Pancreas (tissue), 10 donors: ENCODE results near the gene LMNTD2. TPM values are rescaled to one million over a fixed set of nuclear protein-coding genes. Genes with fewer than 3 reads are reported as not detected.
A peak's percentile ranks its signal among the peaks of the same experiment; 100 is the strongest.

Source experiments
- ATAC-seq, 4 donors: fragments of 200-7000 bp; cut with Tn5 transposase; one replicate each; pipeline versions ENCODE4 v1.8.0 to v1.9.1; 2020; ENCODE audit warnings: mild to moderate bottlenecking in 4 of 4, moderate library complexity in 4 of 4
- DNase-seq, 6 donors: peaks; one replicate each; pipeline ENCODE4 v3.0.0-alpha.2; 2020
- FAIRE-seq: peaks from 2 replicates; lab custom pipeline; 2012; peaks lifted over from hg19 to GRCh38; lab: Jason Lieb, UNC
- H3K27ac ChIP-seq, 4 donors: fragments of 200-600 bp; sonication (generic); 1 replicate in 3 of 4; 2 replicates in 1 of 4; pipeline versions ENCODE4 v1.5.0 to v1.8.0; 2020
- H3K27me3 ChIP-seq, 4 donors: fragments of 200-600 bp; one replicate each; pipeline ENCODE4 v1.8.0; 2021
- H3K36me3 ChIP-seq, 3 donors: fragments of 200-600 bp; sonication (generic) in 1 of 3; one replicate each; pipeline versions ENCODE4 v1.5.0 to v1.8.0; 2020 to 2021
- H3K4me1 ChIP-seq, 3 donors: fragments of 200-600 bp; one replicate each; pipeline ENCODE4 v1.8.0; 2021
- H3K4me3 ChIP-seq, 4 donors: fragments of 200-600 bp; sonication (generic) in 2 of 4; one replicate each; pipeline versions ENCODE4 v1.5.0 to v1.8.0; 2020 to 2021
- H3K9me3 ChIP-seq, 4 donors: fragments of 200-600 bp; one replicate each; pipeline ENCODE4 v1.8.0; 2021
- CTCF ChIP-seq, 4 donors: fragments of 200-600 bp; sonication (generic) in 3 of 4; IDR thresholded peaks; one replicate each; pipeline versions ENCODE4 v1.5.0 to v1.8.0; 2021; ENCODE audit warnings: antibody characterized with exemption in 4 of 4
- WGBS, 2 donors: extraction: QIAGEN DNeasy Blood & Tissue Kit; methylation state at CpG; one replicate each; pipeline ENCODE4 v1.1.7; 2013; 5-methylcytosine and 5-hydroxymethylcytosine counted together
- intact Hi-C, 3 donors: fragments of 100-400 bp; cut with DNase I; formaldehyde crosslinking; loops; one replicate each; pipeline versions ENCODE4 v1.11.1 to v1.14.2; 2022
- polyA plus RNA-seq, 2 donors: library from polyadenylated mRNA; stranded (reverse); fragments of 200-250 nt; gene quantifications; one replicate each; pipeline ENCODE4 v1.2.3, GENCODE V29; 2013
- total RNA-seq, 6 donors: library from RNA; stranded (reverse); fragmentation: NEBNext Ultra II Directional in 4 of 6; extraction: Animal tissue kit (Norgen Biotek cat#: 25700) in 4 of 6; gene quantifications; one replicate each; pipeline versions ENCODE4 v1.2.1 to v1.2.4, GENCODE V29; 2021 to 2023
- donor health status: healthy with polysubstance abuse.
- donor health status: DM: no; HTN: no; CAD: no; lungs with moderate emphysema.
- donor health status: DM: no; HTN: no; CAD: no.
- donor health status: control.
- donor health status: control.
- donor health status: Bipolar disorder and iron deficiency.
- donor health status: DM: yes; HTN: yes; CAD: no.
- donor health status: DM: no; HTN: no; CAD: no.
- donor health status: DM: no; HTN: no; CAD: no.
- donor health status: DM: yes; HTN: yes; CAD: no.

LMNTD2 gene
- total and polyA plus RNA-seq, 8 donors: 2.7 to 24.2 (median 5.9) TPM

GRCh38 chr11:514606-515005, 45.9 kb downstream of the LMNTD2 start:
- DNase-seq (no peak), FAIRE-seq (no peak), ATAC-seq (no peak)
- intact Hi-C loops: no loop called here
- no peak for TF ChIP-seq CTCF (IDR thresholded peaks at IDR 0.05)
- Histone ChIP-seq H3K36me3 (no peaks in the 10 kb centered on the region), H3K9me3 (no peaks in the 10 kb centered on the region), H3K4me1 (peaks cover 0 to 4% (median 0%) of the 10 kb centered on the region in 3 donors), H3K27ac (no peak overlapping the region), H3K27me3 (no peaks in the 10 kb centered on the region), H3K4me3 (no peak overlapping the region)
- WGBS, 2 donors: 89 to 94% methylated on average over 10 of the region's 10 CpGs

GRCh38 chr11:512761-513595, 47.6 kb downstream of the LMNTD2 start:
- Histone ChIP-seq H3K4me1 (peaks cover 0 to 2% (median 0%) of the 10 kb centered on the region in 3 donors), H3K4me3 (no peak overlapping the region), H3K27me3 (no peaks in the 10 kb centered on the region), H3K27ac (no peak overlapping the region), H3K9me3 (no peaks in the 10 kb centered on the region), H3K36me3 (no peaks in the 10 kb centered on the region)
- WGBS, 2 donors: 92 to 96% methylated on average over 29 of the region's 29 CpGs
- TF ChIP-seq CTCF (IDR thresholded peaks at IDR 0.05): no peak
- intact Hi-C loops: no loop called here
- FAIRE-seq (no peak), ATAC-seq (no peak), DNase-seq (no peak)

GRCh38 chr11:508956-509355, 51.6 kb downstream of the LMNTD2 start:
- H3K27me3 ChIP-seq: no peaks in the 10 kb centered on the region
- ATAC-seq (no peak), FAIRE-seq (no peak), DNase-seq (peak in 1 of 6 donors; percentile 56)
- H3K36me3 ChIP-seq: no peaks in the 10 kb centered on the region
- no peak for TF ChIP-seq CTCF (IDR thresholded peaks at IDR 0.05)
- no peak overlapping the region for H3K27ac ChIP-seq
- no peak overlapping the region for H3K4me3 ChIP-seq
- 90 to 91% methylated on average over 5 of the region's 5 CpGs for WGBS, 2 donors
- peaks cover 5 to 16% (median 11%) of the 10 kb centered on the region in 3 donors for H3K4me1 ChIP-seq
- no peaks in the 10 kb centered on the region for H3K9me3 ChIP-seq
- intact Hi-C loops: no loop called here

GRCh38 chr11:507727-508515, 52.6 kb downstream of the LMNTD2 start:
- H3K36me3 ChIP-seq: no peaks in the 10 kb centered on the region
- peak overlapping the region; percentile 92 to 99 (median 96) for H3K27ac ChIP-seq
- FAIRE-seq (no peak), DNase-seq (peak in 3 of 6 donors; percentile 40 to 53 (median 49)), ATAC-seq (no peak)
- H3K27me3 ChIP-seq: no peaks in the 10 kb centered on the region
- TF ChIP-seq CTCF (IDR thresholded peaks at IDR 0.05): no peak
- WGBS, 2 donors: 47 to 49% methylated on average over 45 of the region's 45 CpGs
- peaks cover 5 to 16% (median 11%) of the 10 kb centered on the region in 3 donors for H3K4me1 ChIP-seq
- H3K4me3 ChIP-seq: peak overlapping the region; percentile 37 to 63 (median 54)
- intact Hi-C loops: no loop called here
- no peaks in the 10 kb centered on the region for H3K9me3 ChIP-seq
